ENCODE measurements around the gene IQCH. TPM values are rescaled to one million over a fixed set of nuclear protein-coding genes. Genes with fewer than 3 reads are reported as not detected.

Gene IQCH
- total and polyA plus RNA-seq, 2 donors from 2014 or later, result 3.2 to 7.7 TPM

GRCh38 chr15:67545864-67546263, 291.3 kb downstream of the IQCH start:
- H3K9me3 ChIP-seq (ENCODE audit: control insufficient read depth in 2 of 3, insufficient read depth in 1 of 3, low read length in 3 of 3), result no peaks in the 10 kb centered on the region
- DNase-seq (no peak), FAIRE-seq (no peak)
- H3K27ac ChIP-seq (ENCODE audit: low read depth in 2 of 2, low read length in 2 of 2), result no peak overlapping the region
- H3K9ac ChIP-seq (ENCODE audit: low read length in 3 of 3), result no peak overlapping the region
- TF ChIP-seq, protein P1, sequence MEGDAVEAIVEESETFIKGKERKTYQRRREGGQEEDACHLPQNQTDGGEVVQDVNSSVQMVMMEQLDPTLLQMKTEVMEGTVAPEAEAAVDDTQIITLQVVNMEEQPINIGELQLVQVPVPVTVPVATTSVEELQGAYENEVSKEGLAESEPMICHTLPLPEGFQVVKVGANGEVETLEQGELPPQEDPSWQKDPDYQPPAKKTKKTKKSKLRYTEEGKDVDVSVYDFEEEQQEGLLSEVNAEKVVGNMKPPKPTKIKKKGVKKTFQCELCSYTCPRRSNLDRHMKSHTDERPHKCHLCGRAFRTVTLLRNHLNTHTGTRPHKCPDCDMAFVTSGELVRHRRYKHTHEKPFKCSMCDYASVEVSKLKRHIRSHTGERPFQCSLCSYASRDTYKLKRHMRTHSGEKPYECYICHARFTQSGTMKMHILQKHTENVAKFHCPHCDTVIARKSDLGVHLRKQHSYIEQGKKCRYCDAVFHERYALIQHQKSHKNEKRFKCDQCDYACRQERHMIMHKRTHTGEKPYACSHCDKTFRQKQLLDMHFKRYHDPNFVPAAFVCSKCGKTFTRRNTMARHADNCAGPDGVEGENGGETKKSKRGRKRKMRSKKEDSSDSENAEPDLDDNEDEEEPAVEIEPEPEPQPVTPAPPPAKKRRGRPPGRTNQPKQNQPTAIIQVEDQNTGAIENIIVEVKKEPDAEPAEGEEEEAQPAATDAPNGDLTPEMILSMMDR (IDR thresholded peaks at IDR 0.05; ENCODE audit: borderline replicate concordance, extremely low read depth, insufficient read depth), result no peak
- H3K4me1 ChIP-seq (ENCODE audit: control insufficient read depth in 2 of 3, insufficient read depth in 2 of 3, low read depth in 1 of 3, low read length in 3 of 3), result peaks cover 0 to 9% (median 5%) of the 10 kb centered on the region in 3 donors
- peaks cover 0 to 3% (median 0%) of the 10 kb centered on the region in 3 donors for H3K36me3 ChIP-seq (ENCODE audit: control insufficient read depth in 2 of 3, insufficient read depth in 3 of 3, low read length in 3 of 3)
- intact Hi-C loops (cut with DNase I), result no loop called here
- no peak overlapping the region for H3K4me3 ChIP-seq (ENCODE audit: low read length in 3 of 3)
- H3K27me3 ChIP-seq (ENCODE audit: control insufficient read depth, insufficient read depth, low read length), result no peaks in the 10 kb centered on the region

DNA sequence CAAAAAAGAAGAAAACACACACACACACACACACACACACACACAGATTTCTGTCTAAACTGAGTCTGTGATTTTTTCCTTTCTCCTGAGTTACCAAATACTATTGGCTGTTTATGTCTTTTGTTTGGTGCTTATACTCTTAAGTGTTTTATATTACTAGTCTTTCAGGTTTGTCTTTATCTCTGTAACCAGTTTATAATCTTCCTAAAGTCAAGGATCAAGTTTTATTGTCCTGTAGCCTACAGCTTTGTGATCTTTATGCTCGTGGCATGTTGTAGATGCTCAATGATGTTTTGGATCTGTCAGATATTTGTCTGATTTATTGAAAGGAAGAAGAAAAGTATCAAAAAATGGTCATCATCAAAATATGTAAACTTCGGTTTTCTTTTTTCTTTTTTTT, 292.5 kb downstream of the IQCH start:
- peaks cover 0 to 9% (median 5%) of the 10 kb centered on the region in 3 donors for H3K4me1 ChIP-seq (ENCODE audit: control insufficient read depth in 2 of 3, insufficient read depth in 2 of 3, low read depth in 1 of 3, low read length in 3 of 3)
- H3K9ac ChIP-seq (ENCODE audit: low read length in 3 of 3), result no peak overlapping the region
- DNase-seq, result no peak
- no peaks in the 10 kb centered on the region for H3K9me3 ChIP-seq (ENCODE audit: control insufficient read depth in 2 of 3, insufficient read depth in 1 of 3, low read length in 3 of 3)
- no peak overlapping the region for H3K27ac ChIP-seq (ENCODE audit: low read depth in 2 of 2, low read length in 2 of 2)
- FAIRE-seq, result no peak
- intact Hi-C loops (cut with DNase I), result no loop called here
- TF ChIP-seq, protein P1 (IDR thresholded peaks at IDR 0.05; ENCODE audit: borderline replicate concordance, extremely low read depth, insufficient read depth), result no peak
- H3K4me3 ChIP-seq (ENCODE audit: low read length in 3 of 3), result no peak overlapping the region
- peaks cover 2 to 3% (median 3%) of the 10 kb centered on the region in 3 donors for H3K36me3 ChIP-seq (ENCODE audit: control insufficient read depth in 2 of 3, insufficient read depth in 3 of 3, low read length in 3 of 3)
- H3K27me3 ChIP-seq (ENCODE audit: control insufficient read depth, insufficient read depth, low read length), result no peaks in the 10 kb centered on the region

DNA sequence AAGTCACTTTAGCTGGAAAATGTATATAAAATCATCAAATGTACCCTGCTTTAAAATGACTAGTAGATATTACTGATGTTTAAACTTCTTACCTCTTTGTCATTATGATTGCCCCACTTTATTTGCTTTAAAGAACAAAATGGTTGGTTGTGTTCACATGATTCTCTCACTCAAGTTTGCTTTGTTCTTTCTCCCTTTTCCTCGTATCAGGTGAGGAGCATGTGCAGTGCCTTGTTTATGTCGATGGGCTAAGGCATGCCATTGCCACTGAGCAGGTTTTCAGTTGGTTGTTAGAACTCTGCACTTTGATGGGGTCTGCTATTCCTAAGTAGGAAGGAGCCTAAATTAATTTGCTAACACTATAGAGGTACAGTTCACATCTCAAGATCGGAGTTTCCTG, 293.2 kb downstream of the IQCH start:
- intact Hi-C loops (cut with DNase I), result no loop called here

More for the DNA sequence above, 293.2 kb downstream of the IQCH start:
- FAIRE-seq (no peak), DNase-seq (no peak)
- H3K27ac ChIP-seq (ENCODE audit: low read depth in 2 of 2, low read length in 2 of 2), result no peak overlapping the region
- no peaks in the 10 kb centered on the region for H3K9me3 ChIP-seq (ENCODE audit: control insufficient read depth in 2 of 3, insufficient read depth in 1 of 3, low read length in 3 of 3)
- no peaks in the 10 kb centered on the region for H3K27me3 ChIP-seq (ENCODE audit: control insufficient read depth, insufficient read depth, low read length)
- peaks cover 2 to 3% (median 3%) of the 10 kb centered on the region in 3 donors for H3K36me3 ChIP-seq (ENCODE audit: control insufficient read depth in 2 of 3, insufficient read depth in 3 of 3, low read length in 3 of 3)
- no peak overlapping the region for H3K4me3 ChIP-seq (ENCODE audit: low read length in 3 of 3)
- H3K9ac ChIP-seq (ENCODE audit: low read length in 3 of 3), result no peak overlapping the region
- TF ChIP-seq, protein P1 (IDR thresholded peaks at IDR 0.05; ENCODE audit: borderline replicate concordance, extremely low read depth, insufficient read depth), result no peak
- H3K4me1 ChIP-seq (ENCODE audit: control insufficient read depth in 2 of 3, insufficient read depth in 2 of 3, low read depth in 1 of 3, low read length in 3 of 3), result peaks cover 0 to 9% (median 5%) of the 10 kb centered on the region in 3 donors
